HG02852 (cell line): ENCODE results near the gene PCARE.
"Not testable (repeated sequence)": the region's sequence is repeated elsewhere in the genome, so short reads cannot be mapped to it uniquely, and the experiment has no call there.

ENCODE experiments used
- ATAC-seq: cut with Tn5 transposase; IDR thresholded peaks from one replicate; pipeline ENCODE4 v1.9.1; 2021; ENCODE audit warnings: mild to moderate bottlenecking, moderate library complexity; ENCODE audit not compliant: unreplicated experiment

PCARE gene

GRCh38 chr2:29097569-29097968 lies 23.2 kb upstream of the PCARE start:
- no peak for ATAC-seq

DNA sequence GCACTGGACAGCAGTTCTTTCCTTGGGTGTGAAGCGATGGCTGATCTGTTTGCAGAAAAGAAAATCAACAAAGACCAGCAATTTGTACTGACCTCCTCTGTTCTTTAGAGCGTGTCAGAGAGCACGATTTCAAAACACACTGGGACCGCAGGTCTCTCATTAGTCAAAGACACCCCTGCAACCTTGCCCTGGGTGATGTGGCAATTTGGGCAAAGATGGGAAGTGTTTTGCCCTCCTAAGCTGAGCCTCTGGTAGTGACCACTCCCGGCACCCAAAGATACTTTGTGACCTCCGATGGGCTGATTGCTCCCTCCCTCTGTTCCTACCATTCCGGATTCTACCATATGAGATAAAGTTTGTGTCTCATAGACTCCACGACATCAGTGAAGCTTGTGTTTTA lies 22.6 kb upstream of the PCARE start:
- ATAC-seq, result no peak

DNA sequence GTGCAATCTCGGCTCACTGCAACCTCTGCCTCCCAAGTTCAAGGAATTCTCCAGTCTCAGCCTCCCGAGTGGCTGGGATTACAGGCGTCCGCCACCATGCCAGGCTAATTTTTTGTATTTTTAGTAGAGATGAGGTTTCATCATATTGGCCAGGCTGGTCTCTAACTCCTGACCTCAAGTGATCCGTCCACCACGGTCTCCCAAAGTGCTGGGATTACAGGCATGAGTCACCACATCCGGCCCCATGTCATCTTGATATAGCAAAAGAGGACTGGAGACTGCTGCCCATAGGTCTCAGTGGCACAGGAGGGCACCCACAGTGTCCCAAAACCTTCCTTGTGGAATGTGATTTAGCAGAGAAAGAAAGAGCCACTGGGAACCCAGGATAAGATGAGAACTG lies 16.0 kb upstream of the PCARE start:
- not testable (repeated sequence) for ATAC-seq

DNA sequence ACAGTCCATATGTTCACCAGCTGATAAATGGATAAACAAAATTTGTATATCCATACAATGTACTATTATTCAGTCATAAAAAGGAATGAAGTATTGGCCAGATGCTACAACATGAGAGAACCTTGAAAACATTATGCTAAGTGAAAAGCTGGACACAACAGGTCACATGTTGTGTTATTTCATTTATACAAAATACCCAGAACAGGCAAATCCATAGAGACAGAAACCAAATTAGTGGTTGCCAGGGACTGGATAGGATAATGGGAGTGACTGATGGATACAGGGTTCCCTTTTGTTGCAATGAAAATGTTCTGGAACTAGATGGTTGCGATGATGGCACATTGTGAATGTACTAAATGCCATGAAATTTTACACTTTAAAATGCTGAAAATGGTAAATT lies 10.2 kb upstream of the PCARE start:
- no peak for ATAC-seq

- ATAC-seq, result no peak
These were observed 8.6 kb upstream of the PCARE start for GRCh38 chr2:29082804-29083495.

GRCh38 chr2:29080886-29081743 lies 6.8 kb upstream of the PCARE start:
- ATAC-seq, result no peak

DNA sequence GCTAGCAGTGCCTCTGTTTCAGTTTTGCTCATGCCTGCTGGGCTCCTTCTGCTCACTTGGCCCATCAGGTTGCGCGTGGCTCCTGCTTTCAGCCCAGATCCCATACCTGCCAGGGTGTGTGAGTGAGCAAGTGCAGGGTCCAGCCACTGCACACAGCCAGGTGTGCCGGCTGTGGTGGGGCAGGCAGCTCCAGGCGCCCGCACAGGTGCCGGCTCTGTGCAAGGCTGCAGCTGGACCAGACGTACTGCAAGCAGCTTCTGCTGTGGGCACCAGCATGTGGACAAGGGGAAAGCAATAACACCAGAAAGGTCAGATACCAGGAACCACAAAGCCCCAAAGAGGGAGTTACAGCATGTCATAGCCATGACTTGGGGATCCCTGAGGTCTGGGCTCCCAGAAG lies 5.6 kb upstream of the PCARE start:
- ATAC-seq, result no peak

DNA sequence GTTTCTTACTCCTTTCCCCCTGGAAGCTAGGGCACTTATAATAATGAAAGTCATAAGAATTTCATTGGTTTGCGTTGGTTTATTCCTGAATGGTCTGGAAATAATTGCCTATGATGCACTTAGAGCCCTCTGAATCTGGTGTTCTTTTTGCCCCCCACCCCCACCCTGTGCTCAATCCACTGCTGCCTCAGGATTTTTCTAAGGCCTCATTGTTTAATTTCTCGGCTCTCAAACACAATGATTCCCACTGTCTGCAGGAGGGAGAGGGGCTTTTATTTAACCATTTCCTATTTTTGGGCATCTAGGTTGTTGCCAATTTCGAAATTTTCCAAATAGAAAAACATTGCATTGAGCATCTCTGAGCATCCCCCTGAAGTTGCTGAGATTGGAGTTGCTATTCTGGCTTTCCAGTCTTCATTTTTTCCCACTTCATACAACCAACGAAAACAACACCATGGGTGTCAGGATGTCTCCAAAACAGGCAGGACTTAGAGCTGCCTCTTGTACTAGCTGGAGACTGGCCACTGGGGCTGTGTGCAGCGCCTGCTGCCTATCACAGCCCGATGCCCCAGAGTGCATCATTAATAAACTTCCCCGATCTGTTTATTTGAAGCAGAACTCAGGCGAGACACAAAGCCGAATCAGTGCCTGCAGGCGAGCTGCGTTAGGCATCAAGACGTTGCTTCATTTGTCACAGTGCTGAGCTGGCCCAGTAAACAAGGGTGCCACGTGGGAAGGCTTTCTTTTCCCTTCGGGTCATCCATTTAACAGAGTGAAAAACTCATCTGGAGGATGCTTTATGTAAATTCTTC lies 1.8 kb upstream of the PCARE start:
- no peak for ATAC-seq

- ATAC-seq, result no peak
These were observed 390 bp downstream of the PCARE start for GRCh38 chr2:29073933-29074332.

GRCh38 chr2:29072971-29073725 lies 1.2 kb downstream of the PCARE start:
- no peak for ATAC-seq

DNA sequence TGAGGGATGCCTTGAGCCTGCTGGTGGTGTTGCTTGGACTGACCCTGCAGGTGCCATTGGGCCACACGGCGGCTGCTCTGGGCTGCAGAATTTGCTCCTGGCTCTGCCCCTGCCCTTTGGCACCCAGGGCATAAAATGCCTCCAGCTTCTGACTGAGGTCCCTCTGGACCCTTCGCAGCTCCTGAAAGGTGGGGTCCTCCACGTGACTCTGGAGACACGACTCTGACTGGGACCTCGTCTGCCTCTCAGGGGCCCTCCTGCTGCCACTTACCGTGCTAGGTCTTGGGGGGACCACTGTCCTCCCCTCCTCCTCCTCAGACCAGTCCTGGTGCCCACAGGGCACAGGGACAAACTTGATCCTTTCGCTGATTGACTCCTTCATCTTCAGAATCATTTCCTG lies 2.1 kb downstream of the PCARE start:
- ATAC-seq, result no peak

GRCh38 chr2:29071032-29071975 lies 3.0 kb downstream of the PCARE start:
- no peak for ATAC-seq

DNA sequence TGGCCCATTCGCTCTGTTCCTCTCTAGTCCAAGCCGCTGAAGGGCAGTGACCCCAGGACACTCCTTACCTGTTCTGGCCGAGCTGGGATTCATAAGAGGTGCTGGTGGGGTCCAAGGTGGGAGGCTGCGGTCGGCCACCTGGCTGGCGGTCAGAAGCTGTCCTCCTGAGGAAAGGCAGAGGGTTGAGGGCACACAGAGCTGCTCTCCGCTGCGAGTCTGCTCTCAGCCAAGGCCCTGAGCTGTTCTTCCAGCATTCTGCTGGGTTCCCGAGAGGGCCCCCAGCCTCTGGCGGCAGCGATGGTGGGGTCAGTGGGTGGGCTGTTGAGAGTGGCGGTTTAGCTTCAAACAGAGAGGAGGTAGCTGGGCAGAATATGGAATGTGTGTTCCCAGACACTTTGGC lies 3.8 kb downstream of the PCARE start:
- ATAC-seq, result no peak

- no peak for ATAC-seq
These were observed 5.8 kb downstream of the PCARE start for GRCh38 chr2:29068513-29068912.

GRCh38 chr2:29066997-29067605 lies 7.2 kb downstream of the PCARE start:
- ATAC-seq, result no peak

DNA sequence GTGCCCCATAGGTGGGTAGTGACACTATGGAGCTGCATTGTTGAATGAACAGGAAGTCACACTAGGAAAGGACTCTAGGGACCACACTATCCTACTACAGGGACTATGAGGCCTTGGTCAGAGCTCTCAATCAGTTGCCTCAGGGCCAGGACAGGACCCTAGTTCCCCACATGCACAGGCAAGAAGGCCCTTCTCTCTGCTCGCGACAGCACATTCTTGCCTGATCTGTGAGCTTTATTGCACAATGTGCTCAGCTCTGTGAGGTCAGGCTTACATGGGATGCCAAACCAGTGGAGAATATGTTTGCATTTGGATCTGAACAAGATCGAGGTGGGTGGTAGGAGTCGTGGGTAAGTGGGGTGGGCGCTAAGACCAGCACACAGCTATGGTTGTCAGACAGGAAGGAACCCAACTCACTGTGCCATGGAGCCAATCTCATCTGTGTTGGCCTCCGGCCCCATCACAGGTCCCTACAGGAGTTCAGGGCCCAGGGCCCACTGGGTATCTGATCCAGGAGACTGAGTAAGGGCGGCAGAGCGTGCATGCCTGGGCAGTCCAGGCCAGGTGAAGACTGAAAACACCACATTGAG lies 8.0 kb downstream of the PCARE start:
- no peak for ATAC-seq

DNA sequence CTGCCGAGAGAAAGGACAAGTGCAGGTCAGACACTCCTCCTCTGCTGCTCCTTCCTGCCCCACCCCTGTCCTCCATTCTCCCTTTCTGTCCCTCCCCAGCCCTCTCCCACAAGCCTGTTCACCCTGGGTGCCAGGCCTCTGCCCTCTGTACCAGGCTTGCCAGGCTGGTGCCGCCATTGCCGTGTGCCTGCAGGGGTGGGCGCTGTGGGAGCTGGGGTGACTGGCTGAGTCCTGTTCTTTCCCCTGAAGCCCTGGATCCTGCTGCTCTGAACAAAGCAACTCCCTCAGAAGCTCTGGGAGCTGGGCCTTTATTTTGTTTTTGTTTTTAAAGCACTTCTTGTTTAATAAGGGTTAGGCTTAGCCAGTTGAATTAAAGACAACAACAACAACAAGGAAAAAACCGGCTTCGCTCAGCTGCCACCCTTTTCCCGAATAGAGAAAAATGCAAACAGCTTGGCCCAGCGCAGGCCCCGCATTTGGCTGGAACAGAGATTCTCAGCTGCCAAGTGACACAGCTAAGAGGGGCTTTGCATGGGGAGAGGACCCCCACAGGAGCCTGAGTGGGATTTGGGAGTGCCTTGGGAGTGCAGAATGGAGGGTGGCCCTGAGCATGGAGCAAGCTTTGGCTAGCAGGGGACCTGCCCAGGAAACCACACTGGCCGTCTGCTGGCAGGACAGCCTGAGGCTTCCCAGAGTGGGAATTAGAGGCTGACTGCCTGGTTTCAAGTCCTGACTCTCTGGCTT lies 9.1 kb downstream of the PCARE start:
- no peak for ATAC-seq

- ATAC-seq, result no peak
These were observed 9.6 kb downstream of the PCARE start for GRCh38 chr2:29064746-29065067.
